GM08714 (cell line): ENCODE results near the gene PTPRU.

Experiments used
- H3K4me3 ChIP-seq: fragments of 200-500 bp; sonication (Bioruptor generic); 2 replicates; pipeline ENCODE4 v1.5.1; 2014; ENCODE audit warnings: mild to moderate bottlenecking, low read length, inconsistent platforms
- ZNF274 ChIP-seq: IDR thresholded peaks from 2 replicates; pipeline ENCODE4 v1.6.1; 2012; ENCODE audit warnings: mild to moderate bottlenecking, low read depth, low read length

Gene PTPRU

GRCh38 chr1:29235955-29236711, at the start of gene PTPRU:
PTPRU (plus strand) TSS chr1:29236522; CDS start chr1:29236645, 123 bp downstream.
- H3K4me3 ChIP-seq = peak within 1 kb of the TSS; percentile 42
- TF ChIP-seq ZNF274 = no peak

- no peak overlapping the region for H3K4me3 ChIP-seq
- no peak for TF ChIP-seq ZNF274
Observed at GRCh38 chr1:29186707-29187106, 49.6 kb upstream of the PTPRU start.

GRCh38 chr1:29190718-29191117, 45.6 kb upstream of the PTPRU start:
- TF ChIP-seq ZNF274 = no peak
- no peak overlapping the region for H3K4me3 ChIP-seq

- TF ChIP-seq ZNF274 = no peak
- H3K4me3 ChIP-seq = no peak overlapping the region
Observed at GRCh38 chr1:29193879-29194455, 42.4 kb upstream of the PTPRU start.

- no peak for TF ChIP-seq ZNF274
- H3K4me3 ChIP-seq = no peak overlapping the region
Observed at GRCh38 chr1:29195881-29196291, 40.4 kb upstream of the PTPRU start.

- no peak overlapping the region for H3K4me3 ChIP-seq
- TF ChIP-seq ZNF274 = no peak
Observed at GRCh38 chr1:29196863-29197589, 39.3 kb upstream of the PTPRU start.

GRCh38 chr1:29197590-29197924, 38.8 kb upstream of the PTPRU start:
- no peak overlapping the region for H3K4me3 ChIP-seq
- no peak for TF ChIP-seq ZNF274

- no peak overlapping the region for H3K4me3 ChIP-seq
- TF ChIP-seq ZNF274 = no peak
Observed at GRCh38 chr1:29197993-29198392, 38.3 kb upstream of the PTPRU start.

GRCh38 chr1:29200906-29201594, 35.3 kb upstream of the PTPRU start:
- no peak overlapping the region for H3K4me3 ChIP-seq
- no peak for TF ChIP-seq ZNF274

GRCh38 chr1:29201595-29202051, 34.7 kb upstream of the PTPRU start:
- TF ChIP-seq ZNF274 = no peak
- H3K4me3 ChIP-seq = no peak overlapping the region

GRCh38 chr1:29202053-29202452, 34.3 kb upstream of the PTPRU start:
- no peak for TF ChIP-seq ZNF274
- H3K4me3 ChIP-seq = no peak overlapping the region

GRCh38 chr1:29202584-29203340, 33.6 kb upstream of the PTPRU start:
- TF ChIP-seq ZNF274 = no peak
- no peak overlapping the region for H3K4me3 ChIP-seq

GRCh38 chr1:29208442-29208841, 27.9 kb upstream of the PTPRU start:
- no peak overlapping the region for H3K4me3 ChIP-seq
- no peak for TF ChIP-seq ZNF274

GRCh38 chr1:29209173-29209572, 27.1 kb upstream of the PTPRU start:
- TF ChIP-seq ZNF274 = no peak
- no peak overlapping the region for H3K4me3 ChIP-seq
